GM03348 (cell line): Measurements from ENCODE around the gene RRH.
A peak's percentile ranks its signal among the peaks of the same experiment; 100 is the strongest.
"Not testable (repeated sequence)": the region's sequence is repeated elsewhere in the genome, so short reads cannot be mapped to it uniquely, and the experiment has no call there.

Source experiments
- DNase-seq: peaks from one replicate; pipeline ENCODE4 v3.0.0; 2012; ENCODE audit warnings: low spot score

RRH gene

GRCh38 chr4:109827672-109828071 lies at the start of gene RRH:
RRH (plus strand) TSS chr4:109827972; CDS start chr4:109828028, 56 bp downstream.
- no peak for DNase-seq

GRCh38 chr4:109782092-109782491 lies 45.7 kb upstream of the RRH start:
- DNase-seq, result not testable (repeated sequence)

- no peak for DNase-seq
These were observed 40.9 kb upstream of the RRH start for GRCh38 chr4:109786846-109787245.

GRCh38 chr4:109787807-109788206 lies 40.0 kb upstream of the RRH start:
- no peak for DNase-seq

GRCh38 chr4:109795059-109795458 lies 32.7 kb upstream of the RRH start:
- DNase-seq, result no peak

- DNase-seq, result no peak
These were observed 28.9 kb upstream of the RRH start for GRCh38 chr4:109798866-109799265.

- no peak for DNase-seq
These were observed 26.5 kb upstream of the RRH start for GRCh38 chr4:109801099-109801789.

GRCh38 chr4:109801895-109802319 lies 25.9 kb upstream of the RRH start, which contains the start of gene CFI:
CFI (minus strand) TSS chr4:109801999; CDS start chr4:109801971, 28 bp downstream.
- DNase-seq, result peak; percentile 59

GRCh38 chr4:109803924-109804571 lies 23.7 kb upstream of the RRH start:
- DNase-seq, result peak; percentile 24

GRCh38 chr4:109809655-109810054 lies 18.1 kb upstream of the RRH start:
- DNase-seq, result no peak

GRCh38 chr4:109810552-109811387 lies 17.0 kb upstream of the RRH start:
- DNase-seq, result no peak

GRCh38 chr4:109811707-109812106 lies 16.1 kb upstream of the RRH start:
- no peak for DNase-seq

- DNase-seq, result peak; percentile 94
These were observed 12.4 kb upstream of the RRH start, which contains the start of gene GAR1 for GRCh38 chr4:109815151-109816081. GAR1 (plus strand) TSS chr4:109815762; CDS start chr4:109816165, 403 bp downstream.

GRCh38 chr4:109816082-109816442 lies 11.7 kb upstream of the RRH start:
- peak; percentile 32 for DNase-seq

- no peak for DNase-seq
These were observed 10.9 kb upstream of the RRH start for GRCh38 chr4:109816894-109817293.

GRCh38 chr4:109818268-109818667 lies 9.5 kb upstream of the RRH start:
- no peak for DNase-seq

- DNase-seq, result no peak
These were observed 7.2 kb upstream of the RRH start for GRCh38 chr4:109820563-109820962.

GRCh38 chr4:109821185-109821584 lies 6.6 kb upstream of the RRH start:
- no peak for DNase-seq

- DNase-seq, result peak; percentile 44
These were observed 1.1 kb upstream of the RRH start for GRCh38 chr4:109826719-109827118.

GRCh38 chr4:109833756-109834155 lies 6.0 kb downstream of the RRH start:
- DNase-seq, result no peak

- no peak for DNase-seq
These were observed 9.2 kb downstream of the RRH start for GRCh38 chr4:109836985-109837384.
